CD4-positive, alpha-beta memory T cell (primary cell): ENCODE measurements around the gene LRRC8C. TPM values are rescaled to one million over a fixed set of nuclear protein-coding genes. Genes with fewer than 3 reads are reported as not detected.

ENCODE experiments used
- CTCF ChIA-PET: fragments of 350-600 bp; sonication (Branson Sonifier 250); formaldehyde crosslinking; loops from one replicate; lab custom pipeline; 2021; ENCODE audit warnings: inconsistent platforms; ENCODE audit not compliant: partially characterized antibody; lab: Charles Lee
- POLR2A ChIA-PET: fragments of 350-600 bp; sonication (Branson Sonifier 250); formaldehyde crosslinking; loops from one replicate; lab custom pipeline; 2021; ENCODE audit not compliant: partially characterized antibody; lab: Charles Lee
- DNase-seq, 5 donors: peaks; one replicate each; pipeline versions ENCODE4 v3.0.0 to v3.0.0-alpha.2; 2020 to 2022; ENCODE audit warnings: mixed read lengths in 1 of 5
- H3K27ac ChIP-seq: one replicate; pipeline ENCODE4 v1.7.0; 2013; ENCODE audit warnings: low read depth, low read length
- H3K27me3 ChIP-seq: 2 replicates; pipeline ENCODE4 v1.7.0; 2013; ENCODE audit warnings: mild to moderate bottlenecking, low read length, moderate library complexity; ENCODE audit not compliant: insufficient read depth
- H3K36me3 ChIP-seq: 2 replicates; pipeline ENCODE4 v1.7.0; 2013; ENCODE audit warnings: mild to moderate bottlenecking, low read length, moderate library complexity; ENCODE audit not compliant: insufficient read depth
- H3K4me1 ChIP-seq: 2 replicates; pipeline ENCODE4 v1.7.0; 2013; ENCODE audit warnings: mild to moderate bottlenecking, low read length, moderate library complexity; ENCODE audit not compliant: insufficient read depth
- H3K4me3 ChIP-seq, 2 donors: one replicate each; pipeline ENCODE4 v1.7.0; 2013; ENCODE audit warnings: low read length in 2 of 2, mild to moderate bottlenecking in 1 of 2
- H3K9me3 ChIP-seq, 2 donors: one replicate each; pipeline ENCODE4 v1.7.0; 2013; ENCODE audit warnings: low read length in 2 of 2, control low read depth in 1 of 2; ENCODE audit not compliant: control insufficient read depth in 1 of 2
- H3K27ac Mint-ChIP-seq, 7 donors: one replicate each; pipeline ENCODE4 v1.8.0; 2020 to 2021; ENCODE audit warnings: mixed read lengths in 7 of 7, mild to moderate bottlenecking in 6 of 7, inconsistent platforms in 3 of 7, moderate library complexity in 3 of 7
- H3K27me3 Mint-ChIP-seq, 2 donors: one replicate each; pipeline ENCODE4 v1.8.0; 2020 to 2021; ENCODE audit warnings: mixed read lengths in 2 of 2
- H3K36me3 Mint-ChIP-seq, 2 donors: one replicate each; pipeline ENCODE4 v1.8.0; 2020 to 2021; ENCODE audit warnings: mixed read lengths in 2 of 2, inconsistent platforms in 1 of 2, mild to moderate bottlenecking in 1 of 2
- H3K4me1 Mint-ChIP-seq, 4 donors: one replicate each; pipeline ENCODE4 v1.8.0; 2020 to 2021; ENCODE audit warnings: mixed read lengths in 4 of 4, mild to moderate bottlenecking in 1 of 4
- H3K4me3 Mint-ChIP-seq, 8 donors: one replicate each; pipeline ENCODE4 v1.8.0; 2020 to 2021; ENCODE audit warnings: mixed read lengths in 8 of 8, mild to moderate bottlenecking in 7 of 8, moderate library complexity in 6 of 8, inconsistent platforms in 3 of 8
- H3K9me3 Mint-ChIP-seq, 8 donors: one replicate each; pipeline ENCODE4 v1.8.0; 2020 to 2021; ENCODE audit warnings: mixed read lengths in 8 of 8, mild to moderate bottlenecking in 5 of 8, inconsistent platforms in 3 of 8, moderate library complexity in 1 of 8
- intact Hi-C: fragments of 100-400 bp; cut with micrococcal nuclease; formaldehyde crosslinking; loops from one replicate; pipeline ENCODE4 v1.15.1; 2023
- polyA plus RNA-seq, 2 donors: library from polyadenylated mRNA; unstranded; fragments of 300-500 nt; fragmentation: Illumina TruSeq; gene quantifications; one replicate each; pipeline ENCODE4 v1.2.3, GENCODE V29; 2021
- total RNA-seq, 2 experiments: library from RNA; stranded (reverse); gene quantifications; one replicate each; pipeline ENCODE4 v1.2.3, GENCODE V29; 2021

LRRC8C gene
- total and polyA plus RNA-seq, 4 experiments from 2014 or later, result 21.2 to 57.1 (median 43.4) TPM

- Mint-ChIP-seq H3K9me3 (peaks cover 0 to 2% (median 0%) of the 10 kb centered on the region in 8 donors), H3K27ac (peak overlapping the region; percentile 19 to 93 (median 84)), H3K4me3 (peak overlapping the region; percentile 4 to 82 (median 72)), H3K4me1 (peaks cover 79 to 97% (median 87%) of the 10 kb centered on the region in 4 donors), H3K27me3 (no peaks in the 10 kb centered on the region), H3K36me3 (peaks cover 18 to 31% of the 10 kb centered on the region in 2 donors)
- POLR2A ChIA-PET, result interaction anchor here (0.9 to 6.5 kb wide), 6 partner anchors 9 to 543 kb away, joined by 3 to 41 read pairs (median 7); no protein-coding TSS in a partner anchor
- CTCF ChIA-PET, result interaction anchor here (0.9 to 2.3 kb wide), 9 partner anchors 8 to 92 kb away, joined by 3 to 19 read pairs (median 4); partner anchors contain the start of gene LRRC8C
- Histone ChIP-seq H3K4me1 (peaks cover 96% of the 10 kb centered on the region), H3K27ac (no peak overlapping the region), H3K27me3 (no peaks in the 10 kb centered on the region), H3K9me3 (no peaks in the 10 kb centered on the region), H3K36me3 (no peaks in the 10 kb centered on the region), H3K4me3 (no peak overlapping the region)
- intact Hi-C loops, result loop anchor here (5.0 kb wide), 1 partner anchor 42 kb away; no protein-coding TSS in a partner anchor
- peak; percentile 65 to 79 (median 70) for DNase-seq
Observed at GRCh38 chr1:89670163-89670562, 37.2 kb downstream of the LRRC8C start.

- peaks cover 84 to 99% (median 90%) of the 10 kb centered on the region in 4 donors for H3K4me1 Mint-ChIP-seq
- Histone ChIP-seq H3K4me1 (peaks cover 98% of the 10 kb centered on the region), H3K27me3 (no peaks in the 10 kb centered on the region), H3K27ac (no peak overlapping the region), H3K9me3 (no peaks in the 10 kb centered on the region), H3K4me3 (no peak overlapping the region), H3K36me3 (no peaks in the 10 kb centered on the region)
- CTCF ChIA-PET, result interaction anchor here (0.7 to 2.3 kb wide), 9 partner anchors 9 to 92 kb away, joined by 3 to 19 read pairs (median 3); partner anchors contain the start of gene LRRC8C
- no peak for DNase-seq
- peaks cover 0 to 3% (median 0%) of the 10 kb centered on the region in 8 donors for H3K9me3 Mint-ChIP-seq
- peak overlapping the region; percentile 53 to 93 (median 78) for H3K27ac Mint-ChIP-seq
- POLR2A ChIA-PET, result interaction anchor here (0.9 to 6.5 kb wide), 7 partner anchors 9 to 544 kb away, joined by 3 to 41 read pairs (median 6); no protein-coding TSS in a partner anchor
- H3K36me3 Mint-ChIP-seq, result peaks cover 17 to 37% of the 10 kb centered on the region in 2 donors
- H3K27me3 Mint-ChIP-seq, result no peaks in the 10 kb centered on the region
- intact Hi-C loops, result loop anchor here (5.0 kb wide), 1 partner anchor 42 kb away; no protein-coding TSS in a partner anchor
- peak overlapping the region in 6 of 8 donors; percentile 29 to 66 (median 51) for H3K4me3 Mint-ChIP-seq
Observed at GRCh38 chr1:89670711-89671110, 37.8 kb downstream of the LRRC8C start.

- Histone ChIP-seq H3K4me1 (peaks cover 98% of the 10 kb centered on the region), H3K27me3 (no peaks in the 10 kb centered on the region), H3K9me3 (no peaks in the 10 kb centered on the region), H3K4me3 (no peak overlapping the region), H3K27ac (no peak overlapping the region), H3K36me3 (no peaks in the 10 kb centered on the region)
- DNase-seq, result no peak
- peaks cover 82 to 97% (median 90%) of the 10 kb centered on the region in 4 donors for H3K4me1 Mint-ChIP-seq
- POLR2A ChIA-PET, result interaction anchor here (1.2 to 6.5 kb wide), 4 partner anchors 13 to 91 kb away, joined by 4 to 41 read pairs (median 8); no protein-coding TSS in a partner anchor
- intact Hi-C loops, result loop anchor here (2.0 to 5.0 kb wide), 2 partner anchors 13 to 40 kb away; no protein-coding TSS in a partner anchor
- CTCF ChIA-PET, result interaction anchor here (1.0 kb wide), 2 partner anchors 12 to 21 kb away, joined by 3 to 4 read pairs; no protein-coding TSS in a partner anchor
- peaks cover 17 to 36% of the 10 kb centered on the region in 2 donors for H3K36me3 Mint-ChIP-seq
- H3K27me3 Mint-ChIP-seq, result no peaks in the 10 kb centered on the region
- H3K9me3 Mint-ChIP-seq, result peaks cover 0 to 3% (median 0%) of the 10 kb centered on the region in 8 donors
- H3K27ac Mint-ChIP-seq, result peak overlapping the region in 5 of 7 donors; percentile 18 to 87 (median 68)
- H3K4me3 Mint-ChIP-seq, result peak overlapping the region in 5 of 8 donors; percentile 3 to 49 (median 30)
Observed at GRCh38 chr1:89671775-89672488, 39.0 kb downstream of the LRRC8C start.

GRCh38 chr1:89672489-89673183, 39.7 kb downstream of the LRRC8C start:
- POLR2A ChIA-PET, result interaction anchor here (0.7 to 6.5 kb wide), 3 partner anchors 14 to 41 kb away, joined by 3 to 41 read pairs (median 18); partner anchors contain the start of gene LRRC8C
- intact Hi-C loops, result loop anchor here (2.0 to 5.0 kb wide), 2 partner anchors 14 to 40 kb away; no protein-coding TSS in a partner anchor
- DNase-seq, result no peak
- H3K4me1 ChIP-seq, result peaks cover 95% of the 10 kb centered on the region
- Mint-ChIP-seq H3K27ac (peak overlapping the region in 6 of 7 donors; percentile 28 to 89 (median 64)), H3K9me3 (peaks cover 0 to 3% (median 0%) of the 10 kb centered on the region in 8 donors), H3K4me3 (peak overlapping the region in 4 of 8 donors; percentile 32 to 66 (median 56)), H3K4me1 (peaks cover 80 to 97% (median 88%) of the 10 kb centered on the region in 4 donors), H3K27me3 (no peaks in the 10 kb centered on the region), H3K36me3 (peaks cover 17 to 32% of the 10 kb centered on the region in 2 donors)
- no peak overlapping the region for H3K4me3 ChIP-seq
- no peaks in the 10 kb centered on the region for H3K36me3 ChIP-seq
- no peaks in the 10 kb centered on the region for H3K27me3 ChIP-seq
- H3K9me3 ChIP-seq, result no peaks in the 10 kb centered on the region
- CTCF ChIA-PET, result interaction anchor here (1.0 kb wide), 1 partner anchor 21 kb away, joined by 4 read pairs; no protein-coding TSS in a partner anchor
- H3K27ac ChIP-seq, result no peak overlapping the region

GRCh38 chr1:89673251-89673650, 40.3 kb downstream of the LRRC8C start:
- Mint-ChIP-seq H3K27ac (peak overlapping the region in 5 of 7 donors; percentile 28 to 89 (median 49)), H3K36me3 (peaks cover 20 to 35% of the 10 kb centered on the region in 2 donors), H3K9me3 (peaks cover 0 to 3% (median 0%) of the 10 kb centered on the region in 8 donors), H3K4me3 (peak overlapping the region in 4 of 8 donors; percentile 32 to 66 (median 56)), H3K27me3 (no peaks in the 10 kb centered on the region), H3K4me1 (peaks cover 78 to 97% (median 87%) of the 10 kb centered on the region in 4 donors)
- no peak overlapping the region for H3K4me3 ChIP-seq
- ChIA-PET CTCF (interaction anchor here (1.9 kb wide), 1 partner anchor 50 kb away, joined by 4 read pairs; no protein-coding TSS in a partner anchor), POLR2A (interaction anchor here (0.7 to 3.7 kb wide), 3 partner anchors 15 to 41 kb away, joined by 3 to 18 read pairs (median 6); partner anchors contain the start of gene LRRC8C)
- no peak for DNase-seq
- no peaks in the 10 kb centered on the region for H3K9me3 ChIP-seq
- no peak overlapping the region for H3K27ac ChIP-seq
- H3K36me3 ChIP-seq, result no peaks in the 10 kb centered on the region
- intact Hi-C loops, result loop anchor here (2.0 to 5.0 kb wide), 2 partner anchors 14 to 39 kb away; no protein-coding TSS in a partner anchor
- no peaks in the 10 kb centered on the region for H3K27me3 ChIP-seq
- peaks cover 88% of the 10 kb centered on the region for H3K4me1 ChIP-seq

- no peaks in the 10 kb centered on the region for H3K9me3 ChIP-seq
- H3K27me3 Mint-ChIP-seq, result no peaks in the 10 kb centered on the region
- H3K27me3 ChIP-seq, result no peaks in the 10 kb centered on the region
- peak overlapping the region; percentile 36 to 86 (median 61) for H3K27ac Mint-ChIP-seq
- no peaks in the 10 kb centered on the region for H3K36me3 ChIP-seq
- H3K9me3 Mint-ChIP-seq, result peaks cover 0 to 5% (median 0%) of the 10 kb centered on the region in 8 donors
- DNase-seq, result no peak
- intact Hi-C loops, result loop anchor here (1.0 to 2.0 kb wide), 2 partner anchors 9 to 17 kb away; no protein-coding TSS in a partner anchor
- H3K4me1 Mint-ChIP-seq, result peaks cover 72 to 92% (median 82%) of the 10 kb centered on the region in 4 donors
- H3K4me3 ChIP-seq, result no peak overlapping the region
- peaks cover 32 to 42% of the 10 kb centered on the region in 2 donors for H3K36me3 Mint-ChIP-seq
- CTCF ChIA-PET, result interaction anchor here (1.1 to 1.6 kb wide), 4 partner anchors 8 to 86 kb away, joined by 3 to 4 read pairs (median 4); no protein-coding TSS in a partner anchor
- POLR2A ChIA-PET, result interaction anchor here (1.1 to 3.7 kb wide), 9 partner anchors 9 to 87 kb away, joined by 3 to 18 read pairs (median 4); partner anchors contain the start of gene LRRC8C
- H3K4me1 ChIP-seq, result peaks cover 67% of the 10 kb centered on the region
- peak overlapping the region in 4 of 8 donors; percentile 20 to 68 (median 36) for H3K4me3 Mint-ChIP-seq
- no peak overlapping the region for H3K27ac ChIP-seq
Observed at GRCh38 chr1:89675677-89676076, 42.8 kb downstream of the LRRC8C start.
